OCI-LY1 (cell line): Measurements from ENCODE around the gene SMIM1.

Experiments
- EZH2 ChIP-seq: fragments of 200-600 bp; sonication (generic), shearing (Covaris generic); IDR thresholded peaks from 2 replicates; pipeline ENCODE4 v1.8.0; 2017; ENCODE audit warnings: borderline replicate concordance, mixed run types, mild to moderate bottlenecking, antibody characterized with exemption, low read length, moderate library complexity, mixed read lengths
- TF ChIP-seq, protein P1 (sequence below): fragments of 200-600 bp; sonication (generic), shearing (Covaris generic); IDR thresholded peaks from 2 replicates; pipeline ENCODE4 v1.5.1; 2017; ENCODE audit warnings: mild to moderate bottlenecking, antibody characterized with exemption, low read length, moderate library complexity, mixed read lengths

GRCh38 chr1:3776231-3776961 lies 3.8 kb downstream of the SMIM1 start:
- TF ChIP-seq EZH2, result no peak
- TF ChIP-seq, protein P1, sequence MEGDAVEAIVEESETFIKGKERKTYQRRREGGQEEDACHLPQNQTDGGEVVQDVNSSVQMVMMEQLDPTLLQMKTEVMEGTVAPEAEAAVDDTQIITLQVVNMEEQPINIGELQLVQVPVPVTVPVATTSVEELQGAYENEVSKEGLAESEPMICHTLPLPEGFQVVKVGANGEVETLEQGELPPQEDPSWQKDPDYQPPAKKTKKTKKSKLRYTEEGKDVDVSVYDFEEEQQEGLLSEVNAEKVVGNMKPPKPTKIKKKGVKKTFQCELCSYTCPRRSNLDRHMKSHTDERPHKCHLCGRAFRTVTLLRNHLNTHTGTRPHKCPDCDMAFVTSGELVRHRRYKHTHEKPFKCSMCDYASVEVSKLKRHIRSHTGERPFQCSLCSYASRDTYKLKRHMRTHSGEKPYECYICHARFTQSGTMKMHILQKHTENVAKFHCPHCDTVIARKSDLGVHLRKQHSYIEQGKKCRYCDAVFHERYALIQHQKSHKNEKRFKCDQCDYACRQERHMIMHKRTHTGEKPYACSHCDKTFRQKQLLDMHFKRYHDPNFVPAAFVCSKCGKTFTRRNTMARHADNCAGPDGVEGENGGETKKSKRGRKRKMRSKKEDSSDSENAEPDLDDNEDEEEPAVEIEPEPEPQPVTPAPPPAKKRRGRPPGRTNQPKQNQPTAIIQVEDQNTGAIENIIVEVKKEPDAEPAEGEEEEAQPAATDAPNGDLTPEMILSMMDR, result no peak
